ENCODE measurements around the gene NDUFS4. TPM values are rescaled to one million over a fixed set of nuclear protein-coding genes. Genes with fewer than 3 reads are reported as not detected.

Gene NDUFS4
- total and polyA plus RNA-seq, 7 donors = 103 to 250 (median 179) TPM

DNA sequence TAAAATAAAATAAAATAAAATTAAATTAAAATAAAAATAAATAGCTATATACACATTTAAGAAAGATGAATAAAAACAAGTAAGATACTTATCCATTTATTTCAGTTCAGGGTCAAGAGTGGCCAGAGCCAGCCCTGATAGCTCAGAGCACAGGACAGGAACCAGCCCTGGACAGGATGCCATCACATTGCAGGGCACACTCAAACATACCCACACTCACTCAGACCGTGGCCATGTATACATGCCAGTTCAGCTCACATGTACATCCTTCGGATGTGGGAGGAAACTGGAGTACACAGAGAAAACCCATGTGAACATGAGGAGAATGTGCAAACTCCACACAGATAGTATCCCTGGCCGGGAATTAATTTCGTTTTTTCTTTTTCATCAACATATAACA lies 21.8 kb downstream of the NDUFS4 start:
- H3K36me3 ChIP-seq (ENCODE audit: insufficient read depth in 1 of 2, low read depth in 1 of 2) = no peaks in the 10 kb centered on the region
- intact Hi-C loops (cut with DNase I) = no loop called here
- ATAC-seq (no peak), DNase-seq (no peak)
- H3K27me3 ChIP-seq (ENCODE audit: insufficient read depth in 3 of 3, low read length in 2 of 3) = no peaks in the 10 kb centered on the region
- H3K4me3 ChIP-seq = no peak overlapping the region
- H3K4me1 ChIP-seq = peaks cover 32% of the 10 kb centered on the region
- no peak overlapping the region for H3K27ac ChIP-seq
- H3K9me3 ChIP-seq = no peaks in the 10 kb centered on the region
- WGBS, 3 donors = 60 to 74% (median 65%) methylated on average over 4 of the region's 4 CpGs
- TF ChIP-seq, protein P1, sequence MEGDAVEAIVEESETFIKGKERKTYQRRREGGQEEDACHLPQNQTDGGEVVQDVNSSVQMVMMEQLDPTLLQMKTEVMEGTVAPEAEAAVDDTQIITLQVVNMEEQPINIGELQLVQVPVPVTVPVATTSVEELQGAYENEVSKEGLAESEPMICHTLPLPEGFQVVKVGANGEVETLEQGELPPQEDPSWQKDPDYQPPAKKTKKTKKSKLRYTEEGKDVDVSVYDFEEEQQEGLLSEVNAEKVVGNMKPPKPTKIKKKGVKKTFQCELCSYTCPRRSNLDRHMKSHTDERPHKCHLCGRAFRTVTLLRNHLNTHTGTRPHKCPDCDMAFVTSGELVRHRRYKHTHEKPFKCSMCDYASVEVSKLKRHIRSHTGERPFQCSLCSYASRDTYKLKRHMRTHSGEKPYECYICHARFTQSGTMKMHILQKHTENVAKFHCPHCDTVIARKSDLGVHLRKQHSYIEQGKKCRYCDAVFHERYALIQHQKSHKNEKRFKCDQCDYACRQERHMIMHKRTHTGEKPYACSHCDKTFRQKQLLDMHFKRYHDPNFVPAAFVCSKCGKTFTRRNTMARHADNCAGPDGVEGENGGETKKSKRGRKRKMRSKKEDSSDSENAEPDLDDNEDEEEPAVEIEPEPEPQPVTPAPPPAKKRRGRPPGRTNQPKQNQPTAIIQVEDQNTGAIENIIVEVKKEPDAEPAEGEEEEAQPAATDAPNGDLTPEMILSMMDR (IDR thresholded peaks at IDR 0.05) = no peak

DNA sequence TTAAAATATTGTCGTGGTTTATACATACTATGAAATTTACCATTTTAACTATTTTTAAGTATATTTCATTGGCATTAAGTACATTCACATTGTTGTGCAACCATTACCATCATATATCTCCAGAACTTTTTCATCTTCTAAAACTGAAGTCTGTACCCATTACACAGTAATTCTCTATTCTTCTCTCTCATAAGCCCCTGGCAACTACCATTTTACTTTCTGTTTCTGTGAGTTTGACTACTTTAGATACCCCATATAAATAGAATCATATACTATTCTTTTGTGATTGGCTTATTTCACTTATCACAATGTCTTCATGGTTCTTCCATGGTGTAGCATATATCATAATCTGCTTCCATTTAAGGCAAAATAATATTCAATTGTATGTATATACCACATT lies 30.3 kb downstream of the NDUFS4 start:
- TF ChIP-seq, protein P1 (IDR thresholded peaks at IDR 0.05) = no peak
- DNase-seq (no peak), ATAC-seq (no peak)
- intact Hi-C loops (cut with DNase I) = no loop called here
- Histone ChIP-seq H3K4me1 (peaks cover 54% of the 10 kb centered on the region), H3K9me3 (no peaks in the 10 kb centered on the region), H3K27ac (no peak overlapping the region), H3K4me3 (no peak overlapping the region), H3K27me3 (ENCODE audit: insufficient read depth in 3 of 3, low read length in 2 of 3) (no peaks in the 10 kb centered on the region), H3K36me3 (ENCODE audit: insufficient read depth in 1 of 2, low read depth in 1 of 2) (no peaks in the 10 kb centered on the region)
- WGBS, 3 donors = 74 to 88% (median 87%) methylated on average over 1 of the region's 1 CpG

DNA sequence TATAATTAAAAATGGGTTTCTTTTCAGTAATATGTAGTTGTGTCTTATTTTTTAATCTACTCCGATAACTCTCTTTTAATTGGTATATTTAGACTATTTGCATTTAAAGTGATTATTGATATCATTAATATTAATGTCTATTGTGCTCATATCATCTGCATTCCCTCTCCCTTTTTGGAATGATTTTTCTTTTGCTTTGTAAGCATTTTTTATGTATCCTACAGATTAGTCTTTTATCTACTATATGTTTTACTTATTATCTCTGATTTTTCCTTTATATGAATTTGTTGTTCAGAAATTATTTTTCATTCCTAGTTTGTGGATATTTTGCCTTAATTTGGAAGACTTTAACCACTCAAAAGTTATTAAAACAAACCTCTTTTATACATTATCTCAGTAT lies 34.0 kb downstream of the NDUFS4 start:
- DNase-seq = no peak
- intact Hi-C loops (cut with DNase I) = no loop called here
- Histone ChIP-seq H3K36me3 (ENCODE audit: insufficient read depth in 1 of 2, low read depth in 1 of 2) (no peaks in the 10 kb centered on the region), H3K9me3 (no peaks in the 10 kb centered on the region), H3K27me3 (ENCODE audit: insufficient read depth in 3 of 3, low read length in 2 of 3) (no peaks in the 10 kb centered on the region), H3K27ac (no peak overlapping the region), H3K4me3 (no peak overlapping the region), H3K4me1 (peaks cover 46% of the 10 kb centered on the region)
- ATAC-seq = no peak
- TF ChIP-seq, protein P1 (IDR thresholded peaks at IDR 0.05) = no peak
- WGBS, 3 donors = 97 to 100% (median 97%) methylated on average over 1 of the region's 1 CpG

DNA sequence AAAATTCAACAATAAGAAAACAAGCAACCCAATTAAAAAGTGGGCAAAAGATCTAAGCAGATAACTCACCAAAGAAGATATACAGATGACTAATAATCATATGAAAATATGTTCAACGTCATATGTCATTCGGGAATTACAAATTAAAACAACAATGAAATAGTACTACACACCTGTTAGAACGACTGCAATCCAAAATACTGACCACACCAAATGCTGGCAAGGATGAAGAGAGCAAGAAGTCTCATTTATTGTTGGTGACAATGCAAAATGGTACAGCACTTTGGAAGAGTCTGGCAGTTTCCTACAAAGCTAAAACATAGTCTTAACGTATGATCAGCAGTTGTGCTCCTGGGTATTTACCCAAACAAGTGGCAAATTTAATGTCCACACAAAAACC lies 37.5 kb downstream of the NDUFS4 start:
- WGBS, 3 donors = 26 to 40% (median 30%) methylated on average over 4 of the region's 4 CpGs
- Histone ChIP-seq H3K27me3 (ENCODE audit: insufficient read depth in 3 of 3, low read length in 2 of 3) (no peaks in the 10 kb centered on the region), H3K9me3 (no peaks in the 10 kb centered on the region), H3K27ac (peak overlapping the region; percentile 44), H3K4me1 (peaks cover 41% of the 10 kb centered on the region), H3K4me3 (no peak overlapping the region), H3K36me3 (ENCODE audit: insufficient read depth in 1 of 2, low read depth in 1 of 2) (no peaks in the 10 kb centered on the region)
- ATAC-seq = peak; percentile 22 to 67 (median 64)
- intact Hi-C loops (cut with DNase I) = no loop called here
- TF ChIP-seq, protein P1 (IDR thresholded peaks at IDR 0.05) = no peak
- no peak for DNase-seq

DNA sequence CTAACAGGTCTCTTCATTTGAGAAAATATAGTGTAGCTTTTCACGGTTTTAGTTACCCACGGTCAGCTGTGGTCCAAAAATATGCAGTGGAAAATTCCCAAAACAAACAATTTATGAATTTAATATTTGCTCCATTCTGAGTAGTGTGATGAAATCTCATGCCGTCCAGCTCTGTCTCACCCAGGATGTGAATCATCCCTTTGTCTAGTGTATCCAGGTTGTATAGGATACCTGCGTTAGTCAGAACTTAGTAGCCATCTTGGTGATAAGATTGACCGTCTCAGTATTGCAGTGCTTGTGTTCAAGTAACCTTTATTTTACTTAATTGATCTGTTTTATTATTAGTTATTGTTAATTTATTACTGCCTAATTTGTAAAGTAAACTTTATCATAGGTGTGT lies 41.1 kb downstream of the NDUFS4 start:
- Histone ChIP-seq H3K4me3 (no peak overlapping the region), H3K27me3 (ENCODE audit: insufficient read depth in 3 of 3, low read length in 2 of 3) (no peaks in the 10 kb centered on the region), H3K36me3 (ENCODE audit: insufficient read depth in 1 of 2, low read depth in 1 of 2) (peaks cover 0 to 27% of the 10 kb centered on the region in 2 donors), H3K9me3 (no peaks in the 10 kb centered on the region), H3K4me1 (peaks cover 18% of the 10 kb centered on the region), H3K27ac (no peak overlapping the region)
- DNase-seq = no peak
- TF ChIP-seq, protein P1 (IDR thresholded peaks at IDR 0.05) = no peak
- WGBS, 3 donors = 55 to 65% (median 55%) methylated on average over 5 of the region's 5 CpGs
- ATAC-seq = peak in 1 of 4 donors; percentile 49
- intact Hi-C loops (cut with DNase I) = no loop called here
